H1 (cell line): ENCODE data around the gene BRK1. TPM values are rescaled to one million over a fixed set of nuclear protein-coding genes. Genes with fewer than 3 reads are reported as not detected.
A peak's percentile ranks its signal among the peaks of the same experiment; 100 is the strongest.

Experiments used
- CTCF ChIA-PET: fragments of 300-600 bp; sonication (Branson Sonifier 250); formaldehyde crosslinking; loops from one replicate; lab custom pipeline; 2021; ENCODE audit not compliant: partially characterized antibody; lab: Charles Lee
- POLR2A ChIA-PET: fragments of 300-600 bp; sonication (Branson Sonifier 250); formaldehyde crosslinking; loops from one replicate; lab custom pipeline; 2021; ENCODE audit warnings: inconsistent platforms; ENCODE audit not compliant: partially characterized antibody; lab: Charles Lee
- DNase-seq, 2 experiments: peaks; one replicate each; pipeline versions ENCODE4 v3.0.0 to v3.0.0-alpha.2; 2010 to 2022; ENCODE audit warnings: low spot score in 2 of 2, low read depth in 1 of 2, mixed read lengths in 1 of 2
- FAIRE-seq: peaks from 2 replicates; lab custom pipeline; 2011; peaks lifted over from hg19 to GRCh38; lab: Jason Lieb, UNC
- H2AFZ ChIP-seq: 2 replicates; pipeline ENCODE4 v1.8.1; 2012; ENCODE audit warnings: low read length, inconsistent platforms
- H2AK5ac ChIP-seq: 2 replicates; pipeline ENCODE4 v1.6.1; 2013; ENCODE audit warnings: low read depth, low read length
- H2BK120ac ChIP-seq: replicated peaks from 2 replicates; pipeline ENCODE3; 2013; ENCODE audit warnings: low read depth, low read length, inconsistent platforms
- H2BK12ac ChIP-seq: 2 replicates; pipeline ENCODE4 v1.6.1; 2013; ENCODE audit warnings: low read depth, low read length
- H2BK15ac ChIP-seq: 2 replicates; pipeline ENCODE4 v1.6.1; 2013; ENCODE audit warnings: low read length
- H2BK20ac ChIP-seq: 2 replicates; pipeline ENCODE4 v1.6.1; 2013; ENCODE audit warnings: low read length
- H2BK5ac ChIP-seq: 2 replicates; pipeline ENCODE4 v1.6.1; 2013; ENCODE audit warnings: low read depth, low read length
- H3K14ac ChIP-seq: 2 replicates; pipeline ENCODE4 v1.6.1; 2013; ENCODE audit warnings: inconsistent platforms; ENCODE audit not compliant: insufficient read length
- H3K18ac ChIP-seq: 2 replicates; pipeline ENCODE4 v1.6.1; 2013; ENCODE audit warnings: low read length; ENCODE audit errors: extremely low read depth
- H3K23ac ChIP-seq: 2 replicates; pipeline ENCODE4 v1.6.1; 2013; ENCODE audit warnings: inconsistent platforms; ENCODE audit not compliant: insufficient read length
- H3K23me2 ChIP-seq: 2 replicates; pipeline ENCODE4 v1.6.1; 2013; ENCODE audit warnings: low read depth, low read length
- H3K27ac ChIP-seq: 2 replicates; pipeline ENCODE4 v1.6.1; 2011; ENCODE audit warnings: low read depth, low read length, inconsistent platforms
- H3K27me3 ChIP-seq, 4 experiments: replicated peaks in 1 of 4; 1 replicate in 1 of 4; 2 replicates in 3 of 4; pipeline versions ENCODE4 v1.6.1 to v1.8.1; 2011 to 2013; ENCODE audit warnings: low read length in 3 of 4, mild to moderate bottlenecking in 3 of 4, inconsistent platforms in 2 of 4, mixed read lengths in 2 of 4, moderate library complexity in 1 of 4; ENCODE audit not compliant: control insufficient read depth in 3 of 4, insufficient read depth in 3 of 4; ENCODE audit errors: extremely low read depth in 1 of 4
- H3K36me3 ChIP-seq, 4 experiments: 2 replicates each; pipeline versions ENCODE4 v1.6.1 to v1.8.1; 2011 to 2013; ENCODE audit warnings: mild to moderate bottlenecking in 4 of 4, low read length in 3 of 4, moderate library complexity in 2 of 4, control low read depth in 1 of 4, inconsistent platforms in 1 of 4; ENCODE audit not compliant: insufficient read depth in 4 of 4, control insufficient read depth in 2 of 4
- H3K4ac ChIP-seq: replicated peaks from 2 replicates; pipeline ENCODE3; 2013; ENCODE audit warnings: low read length, low read depth, mixed read lengths, inconsistent platforms; ENCODE audit not compliant: insufficient read length
- H3K4me1 ChIP-seq, 4 experiments: replicated peaks in 1 of 4; 1 replicate in 1 of 4; 2 replicates in 3 of 4; pipeline versions ENCODE4 v1.6.1 to v1.8.1; 2011 to 2013; ENCODE audit warnings: low read length in 3 of 4, inconsistent platforms in 2 of 4, mixed read lengths in 1 of 4; ENCODE audit not compliant: insufficient read depth in 4 of 4, control insufficient read depth in 3 of 4
- H3K4me2 ChIP-seq, 2 experiments: 2 replicates each; pipeline versions ENCODE4 v1.6.1 to v1.8.1; 2011 to 2013; ENCODE audit warnings: low read depth in 2 of 2, low read length in 2 of 2, control low read depth in 1 of 2, inconsistent platforms in 1 of 2, mild to moderate bottlenecking in 1 of 2; ENCODE audit not compliant: insufficient read depth in 1 of 2
- H3K4me3 ChIP-seq, 4 experiments: fragments of 200-600, 300-600 bp in 1 of 4; sonication (generic), shearing (Covaris generic), sonication (Bioruptor Twin) in 1 of 4; 2 replicates each; pipeline versions ENCODE4 v1.5.1 to v1.8.1; 2011 to 2016; ENCODE audit warnings: low read length in 4 of 4, low read depth in 3 of 4, control low read depth in 2 of 4, inconsistent platforms in 2 of 4, mild to moderate bottlenecking in 2 of 4, mixed read lengths in 1 of 4, moderate library complexity in 1 of 4; ENCODE audit not compliant: insufficient read depth in 2 of 4; ENCODE audit errors: extremely low read depth in 1 of 4
- H3K56ac ChIP-seq: replicated peaks from 2 replicates; pipeline ENCODE3; 2013; ENCODE audit warnings: low read depth, mild to moderate bottlenecking, mixed read lengths, low read length, inconsistent platforms; ENCODE audit not compliant: insufficient read length
- H3K79me1 ChIP-seq: 2 replicates; pipeline ENCODE4 v1.6.1; 2013; ENCODE audit warnings: low read depth, low read length, control low read depth
- H3K79me2 ChIP-seq, 2 experiments: 2 replicates each; pipeline versions ENCODE4 v1.6.1 to v1.8.1; 2012 to 2013; ENCODE audit warnings: low read length in 2 of 2, mild to moderate bottlenecking in 2 of 2, inconsistent platforms in 1 of 2; ENCODE audit not compliant: insufficient read depth in 2 of 2, control insufficient read depth in 1 of 2
- H3K9ac ChIP-seq, 4 experiments: replicated peaks in 1 of 4; 1 replicate in 1 of 4; 2 replicates in 3 of 4; pipeline versions ENCODE4 v1.6.1 to v1.8.1; 2011 to 2013; ENCODE audit warnings: low read depth in 3 of 4, low read length in 3 of 4, control low read depth in 2 of 4, mild to moderate bottlenecking in 2 of 4, moderate library complexity in 2 of 4, inconsistent platforms in 1 of 4; ENCODE audit errors: extremely low read depth in 1 of 4
- H3K9me3 ChIP-seq, 2 experiments: 2 replicates each; pipeline versions ENCODE4 v1.6.1 to v1.8.1; 2012 to 2013; ENCODE audit warnings: mild to moderate bottlenecking in 2 of 2, moderate library complexity in 2 of 2, control low read depth in 1 of 2, inconsistent platforms in 1 of 2, low read depth in 1 of 2, low read length in 1 of 2, mixed read lengths in 1 of 2; ENCODE audit not compliant: insufficient read depth in 2 of 2
- H4K20me1 ChIP-seq, 2 experiments: replicated peaks in 1 of 2; 2 replicates each; pipeline versions ENCODE3 to v1.8.1; 2011 to 2013; ENCODE audit warnings: inconsistent platforms in 2 of 2, low read length in 2 of 2, mild to moderate bottlenecking in 1 of 2; ENCODE audit not compliant: insufficient read depth in 2 of 2, control insufficient read depth in 1 of 2
- H4K5ac ChIP-seq: 2 replicates; pipeline ENCODE4 v1.6.1; 2013; ENCODE audit warnings: low read length, low read depth, mixed read lengths, inconsistent platforms; ENCODE audit not compliant: insufficient read length
- H4K8ac ChIP-seq: 2 replicates; pipeline ENCODE4 v1.8.0; 2013; ENCODE audit warnings: mild to moderate bottlenecking, moderate library complexity, low read length, inconsistent platforms; ENCODE audit not compliant: insufficient read depth; ENCODE audit errors: extremely low read depth
- H4K91ac ChIP-seq: replicated peaks from 2 replicates; pipeline ENCODE3; 2013; ENCODE audit warnings: low read length, mixed read lengths, inconsistent platforms; ENCODE audit not compliant: insufficient read length
- BACH1 ChIP-seq: IDR thresholded peaks from 2 replicates; pipeline ENCODE4 v1.6.1; 2012; ENCODE audit warnings: low read length, improper control_type of control experiment
- CEBPB ChIP-seq: IDR thresholded peaks from 2 replicates; pipeline ENCODE4 v1.6.1; 2012; ENCODE audit warnings: low read depth, low read length
- SIN3A ChIP-seq, 2 experiments: IDR thresholded peaks in 1 of 2; conservative IDR thresholded peaks in 1 of 2; 2 replicates each; pipeline ENCODE4 v1.6.1; 2011 to 2012; ENCODE audit warnings: low read length in 2 of 2, improper control_type of control experiment in 1 of 2, low read depth in 1 of 2, mild to moderate bottlenecking in 1 of 2
- WGBS, 2 experiments: shearing (Covaris generic) in 1 of 2; methylation state at CpG; one replicate each; pipeline versions ENCODE4 v1.1.6 to v1.1.7; 2013 to 2015; ENCODE audit warnings: low lambda C conversion rate in 2 of 2, mixed read lengths in 2 of 2, inconsistent platforms in 1 of 2, low coverage in 1 of 2, missing lambda C conversion rate in 1 of 2; ENCODE audit not compliant: insufficient replicate concordance in 2 of 2, insufficient coverage in 1 of 2, insufficient read length in 1 of 2; ENCODE audit errors: extremely low coverage in 1 of 2, missing lambda C conversion rate in 1 of 2; 5-methylcytosine and 5-hydroxymethylcytosine counted together
- polyA plus RNA-seq, 7 experiments: library from polyadenylated mRNA; depleted of rRNA in 3 of 7; stranded (reverse) in 5 of 7; unstranded in 2 of 7; fragments of >200 nt in 5 of 7; fragments of 200-250 nt in 2 of 7; gene quantifications; 1 replicate in 5 of 7; 2 replicates in 1 of 7; 4 replicates in 1 of 7; pipeline versions ENCODE4 v1.2.1 to v1.2.3, GENCODE V29; 2011 to 2013; ENCODE audit warnings: missing spikeins in 2 of 7, mixed read lengths in 2 of 7
- total RNA-seq: library from RNA; stranded (reverse); fragmentation: NEBNext Ultra II Directional; extraction: Animal tissue kit (Norgen Biotek cat#: 25700); gene quantifications from 2 replicates; pipeline ENCODE4 v1.2.1, GENCODE V29; 2021

The BRK1 gene
- total and polyA plus RNA-seq, 2 of the 8 experiments (the other 6 are each of a cell fraction or from before 2014, with no cell fraction given): 137 to 164 TPM

GRCh38 chr3:10142707-10143560 is 27.5 kb downstream of the BRK1 start:
- FAIRE-seq: no peak
- H2BK12ac ChIP-seq: no peak overlapping the region
- 0 out of 2 replicates have a peak overlapping the region, but pooled peaks have one; percentile 1 for H2AK5ac ChIP-seq
- H3K14ac ChIP-seq: no peak overlapping the region
- ChIA-PET CTCF (interaction anchor here (0.6 to 1.4 kb wide), 3 partner anchors 50 to 121 kb away, joined by 3 read pairs; no protein-coding TSS in a partner anchor), POLR2A (interaction anchor here (0.7 to 1.5 kb wide), 7 partner anchors 17 to 179 kb away, joined by 3 to 6 read pairs (median 3); partner anchors contain the start of gene SEC13)
- no peak overlapping the region for H3K27ac ChIP-seq
- H3K9ac ChIP-seq: no peak overlapping the region; a peak in 1 of 7 replicates
- no peak overlapping the region for H2BK20ac ChIP-seq
- H2BK120ac ChIP-seq: no peak overlapping the region
- no peak overlapping the region for H2AFZ ChIP-seq
- H3K79me1 ChIP-seq: no peaks in the 10 kb centered on the region; the same call in 1 of the 2 replicates
- DNase-seq: no peak
- no peak overlapping the region for H3K4ac ChIP-seq
- peaks cover 7% of the 10 kb centered on the region; the same call in 1 of the 2 replicates for H3K23me2 ChIP-seq
- no peaks in the 10 kb centered on the region for H3K27me3 ChIP-seq
- peak overlapping the region; percentile 24; the same call in 1 of the 2 replicates for H3K18ac ChIP-seq
- peaks cover 0 to 8% (median 1%) of the 10 kb centered on the region in 4 experiments; a peak in 4 of 8 replicates for H3K36me3 ChIP-seq
- H3K9me3 ChIP-seq: no peaks in the 10 kb centered on the region
- H4K91ac ChIP-seq: no peak overlapping the region
- H3K23ac ChIP-seq: no peak overlapping the region
- peak overlapping the region; percentile 78; the same call in 1 of the 2 replicates for H4K8ac ChIP-seq
- H4K20me1 ChIP-seq: peaks cover 3 to 5% of the 10 kb centered on the region in 2 experiments
- H3K4me3 ChIP-seq: peak overlapping the region; percentile 67 to 96 (median 73)
- H2BK15ac ChIP-seq: no peak overlapping the region
- 86% methylated on average over 29 of the region's 29 CpGs; no CpG with 5 or more reads in 1 of the 2 experiments for whole genome bisulfite sequencing, 2 experiments
- no peak overlapping the region for H4K5ac ChIP-seq
- TF ChIP-seq CEBPB (peak; percentile 27; the same call in 1 of the 2 replicates), SIN3A (conservative IDR thresholded peaks at IDR 0.05 in 1 of 2, IDR thresholded peaks at IDR 0.05 in 1 of 2; ENCODE audit: low read depth in 1 of 2, low read length in 2 of 2) (no peak), BACH1 (no peak)
- peaks cover 0 to 5% (median 2%) of the 10 kb centered on the region in 4 experiments; a peak in 2 of 7 replicates for H3K4me1 ChIP-seq
- H3K79me2 ChIP-seq: peaks cover 0 to 43% of the 10 kb centered on the region in 2 experiments; a peak in 3 of 4 replicates
- peak overlapping the region; percentile 60 to 75 for H3K4me2 ChIP-seq
- no peak overlapping the region for H3K56ac ChIP-seq
- no peak overlapping the region for H2BK5ac ChIP-seq
